ENCODE results near the gene RABIF. TPM values are rescaled to one million over a fixed set of nuclear protein-coding genes. Genes with fewer than 3 reads are reported as not detected.

The RABIF gene
- total RNA-seq, 1 experiment from 2014 or later, result 15.3 TPM

DNA sequence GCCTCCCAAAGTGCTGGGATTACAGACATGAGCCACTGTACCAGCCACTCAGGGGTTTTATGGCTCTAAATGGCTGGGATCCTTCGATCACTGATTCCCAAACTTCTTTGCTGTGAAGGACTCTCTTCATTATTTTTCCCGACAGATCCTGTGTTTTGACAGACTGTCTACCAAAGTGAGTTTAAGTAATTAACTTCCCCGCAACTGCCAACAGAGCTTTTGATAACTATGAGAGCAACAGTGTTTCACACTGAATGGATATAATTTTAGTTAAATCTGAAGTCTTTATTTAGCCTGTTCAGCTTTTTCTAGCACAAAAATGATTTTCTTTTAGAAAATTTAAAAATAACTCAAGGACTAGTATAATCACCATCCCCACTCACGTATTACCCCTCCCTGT, 12.6 kb upstream of the RABIF start:
- BruUV-seq (replicated peaks), result no TSS peak
- Histone ChIP-seq H3K27me3 (ENCODE audit: control insufficient read depth, insufficient read depth, low read length) (no peaks in the 10 kb centered on the region), H3K4me3 (ENCODE audit: low read depth in 2 of 2, low read length in 2 of 2) (no peak overlapping the region), H3K4me1 (ENCODE audit: control insufficient read depth, insufficient read depth, low read length) (no peaks in the 10 kb centered on the region), H3K9me3 (ENCODE audit: control insufficient read depth, insufficient read depth, low read depth, low read length) (no peaks in the 10 kb centered on the region), H3K27ac (ENCODE audit: low read length) (no peak overlapping the region), H3K36me3 (ENCODE audit: control insufficient read depth, insufficient read depth, low read length) (0 out of 2 replicates have a peak, but pooled peaks cover 2% of the 10 kb centered on the region)
- POLR2A ChIA-PET, result no interaction called here
- in situ Hi-C loops (cut with HindIII; ENCODE audit: low pct_unique_long_range_greater_than_20kb, low sequenced_read_pairs), result no loop called here
- no peak for TF ChIP-seq POLR2AphosphoS5 (IDR thresholded peaks at IDR 0.05; ENCODE audit: low read depth, low read length)
- no peak for TF ChIP-seq SIN3A (IDR thresholded peaks at IDR 0.05; ENCODE audit: borderline replicate concordance, insufficient read depth, low read depth, low read length)
- TF ChIP-seq TCF7L2 (IDR thresholded peaks at IDR 0.05; ENCODE audit: low read depth, low read length), result no peak
- TF ChIP-seq, protein P1, sequence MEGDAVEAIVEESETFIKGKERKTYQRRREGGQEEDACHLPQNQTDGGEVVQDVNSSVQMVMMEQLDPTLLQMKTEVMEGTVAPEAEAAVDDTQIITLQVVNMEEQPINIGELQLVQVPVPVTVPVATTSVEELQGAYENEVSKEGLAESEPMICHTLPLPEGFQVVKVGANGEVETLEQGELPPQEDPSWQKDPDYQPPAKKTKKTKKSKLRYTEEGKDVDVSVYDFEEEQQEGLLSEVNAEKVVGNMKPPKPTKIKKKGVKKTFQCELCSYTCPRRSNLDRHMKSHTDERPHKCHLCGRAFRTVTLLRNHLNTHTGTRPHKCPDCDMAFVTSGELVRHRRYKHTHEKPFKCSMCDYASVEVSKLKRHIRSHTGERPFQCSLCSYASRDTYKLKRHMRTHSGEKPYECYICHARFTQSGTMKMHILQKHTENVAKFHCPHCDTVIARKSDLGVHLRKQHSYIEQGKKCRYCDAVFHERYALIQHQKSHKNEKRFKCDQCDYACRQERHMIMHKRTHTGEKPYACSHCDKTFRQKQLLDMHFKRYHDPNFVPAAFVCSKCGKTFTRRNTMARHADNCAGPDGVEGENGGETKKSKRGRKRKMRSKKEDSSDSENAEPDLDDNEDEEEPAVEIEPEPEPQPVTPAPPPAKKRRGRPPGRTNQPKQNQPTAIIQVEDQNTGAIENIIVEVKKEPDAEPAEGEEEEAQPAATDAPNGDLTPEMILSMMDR (IDR thresholded peaks at IDR 0.05), result no peak
- TF ChIP-seq REST (IDR thresholded peaks at IDR 0.05; ENCODE audit: insufficient read depth in 1 of 2, low read depth in 2 of 2, low read length in 1 of 2), result no peak
- CTCF ChIA-PET, result interaction anchor here (0.6 kb wide), 1 partner anchor 27 kb away, joined by 9 read pairs; no protein-coding TSS in a partner anchor
- DNase-seq (ENCODE audit: low read depth, low spot score), result no peak
- ATAC-seq, result no peak
- intact Hi-C loops (cut with micrococcal nuclease; ENCODE audit: unreplicated experiment), result no loop called here

DNA sequence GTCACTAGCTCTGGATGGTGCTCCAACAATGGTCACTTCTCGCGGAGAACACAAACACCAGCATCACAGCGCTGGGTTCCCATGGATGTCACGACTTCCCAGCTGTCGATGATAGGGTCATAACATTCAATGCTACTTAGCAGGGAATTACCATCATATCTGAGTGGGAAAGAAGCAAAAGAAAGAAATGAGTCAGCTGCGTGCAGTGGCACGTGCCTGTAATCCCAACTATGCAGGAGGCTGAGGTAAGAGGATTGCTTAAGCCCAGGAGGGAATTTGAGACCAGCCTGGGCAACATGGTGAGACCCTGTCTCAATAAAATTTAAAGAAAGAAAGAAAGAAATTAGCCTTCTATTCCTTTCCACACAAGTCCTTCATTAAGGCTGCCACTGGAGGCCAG, 3.6 kb upstream of the RABIF start:
- ATAC-seq (no peak), DNase-seq (ENCODE audit: low read depth, low spot score) (no peak)
- Histone ChIP-seq H3K36me3 (ENCODE audit: control insufficient read depth, insufficient read depth, low read length) (peaks cover 7% of the 10 kb centered on the region), H3K27me3 (ENCODE audit: control insufficient read depth, insufficient read depth, low read length) (no peaks in the 10 kb centered on the region), H3K9me3 (ENCODE audit: control insufficient read depth, insufficient read depth, low read depth, low read length) (no peaks in the 10 kb centered on the region), H3K4me1 (ENCODE audit: control insufficient read depth, insufficient read depth, low read length) (peaks cover 9% of the 10 kb centered on the region; the same call in 1 of the 2 replicates), H3K4me3 (ENCODE audit: low read depth in 2 of 2, low read length in 2 of 2) (no peak overlapping the region), H3K27ac (ENCODE audit: low read length) (no peak overlapping the region)
- in situ Hi-C loops (cut with HindIII; ENCODE audit: low pct_unique_long_range_greater_than_20kb, low sequenced_read_pairs) (no loop called here), intact Hi-C loops (cut with micrococcal nuclease; ENCODE audit: unreplicated experiment) (no loop called here)
- no TSS peak for BruUV-seq (replicated peaks)
- ChIA-PET CTCF (no interaction called here), POLR2A (no interaction called here)
- no peak for TF ChIP-seq TCF7L2 (IDR thresholded peaks at IDR 0.05; ENCODE audit: low read depth, low read length)
- TF ChIP-seq, protein P1 (IDR thresholded peaks at IDR 0.05), result no peak
- no peak for TF ChIP-seq SIN3A (IDR thresholded peaks at IDR 0.05; ENCODE audit: borderline replicate concordance, insufficient read depth, low read depth, low read length)
- TF ChIP-seq POLR2AphosphoS5 (IDR thresholded peaks at IDR 0.05; ENCODE audit: low read depth, low read length), result no peak
- TF ChIP-seq REST (IDR thresholded peaks at IDR 0.05; ENCODE audit: insufficient read depth in 1 of 2, low read depth in 2 of 2, low read length in 1 of 2), result no peak
